GM19438 (cell line): Measurements from ENCODE around the gene AP3M1.
"Not testable (repeated sequence)": the region's sequence is repeated elsewhere in the genome, so short reads cannot be mapped to it uniquely, and the experiment has no call there.

Source experiments
- ATAC-seq: cut with Tn5 transposase; IDR thresholded peaks from one replicate; pipeline ENCODE4 v1.9.1; 2021; ENCODE audit warnings: low read depth; ENCODE audit not compliant: unreplicated experiment

AP3M1 gene

GRCh38 chr10:74164716-74165529 is 14.3 kb upstream of the AP3M1 start:
- ATAC-seq = no peak

GRCh38 chr10:74163319-74164068 is 12.9 kb upstream of the AP3M1 start:
- no peak for ATAC-seq

- ATAC-seq = no peak
Measured at GRCh38 chr10:74160013-74160412, 9.4 kb upstream of the AP3M1 start.

- no peak for ATAC-seq
Measured at GRCh38 chr10:74156919-74157289, 6.3 kb upstream of the AP3M1 start.

- ATAC-seq = no peak
Measured at GRCh38 chr10:74153676-74154075, 3.0 kb upstream of the AP3M1 start.

GRCh38 chr10:74153123-74153522 is 2.5 kb upstream of the AP3M1 start:
- ATAC-seq = no peak

- ATAC-seq = no peak
Measured at GRCh38 chr10:74151879-74152722, 1.5 kb upstream of the AP3M1 start.

- peak; percentile 80 for ATAC-seq
Measured at GRCh38 chr10:74150990-74151878, 606 bp upstream of the AP3M1 start, which contains the start of gene ADK. TSS of gene ADK (plus strand) at chr10:74151221. CDS start at chr10:74151279, 58 bp downstream.

- ATAC-seq = not testable (repeated sequence)
Measured at GRCh38 chr10:74146980-74147379, 3.6 kb downstream of the AP3M1 start.

GRCh38 chr10:74145133-74145532 is 5.5 kb downstream of the AP3M1 start:
- no peak for ATAC-seq

- ATAC-seq = no peak
Measured at GRCh38 chr10:74140553-74140952, 10.1 kb downstream of the AP3M1 start.

GRCh38 chr10:74139981-74140380 is 10.6 kb downstream of the AP3M1 start:
- no peak for ATAC-seq

GRCh38 chr10:74138596-74138995 is 12.0 kb downstream of the AP3M1 start:
- ATAC-seq = not testable (repeated sequence)

GRCh38 chr10:74137992-74138391 is 12.6 kb downstream of the AP3M1 start:
- no peak for ATAC-seq

GRCh38 chr10:74135452-74135851 is 15.2 kb downstream of the AP3M1 start:
- ATAC-seq = no peak

GRCh38 chr10:74133923-74134820 is 16.5 kb downstream of the AP3M1 start:
- no peak for ATAC-seq

GRCh38 chr10:74123081-74123480 is 27.5 kb downstream of the AP3M1 start:
- no peak for ATAC-seq

- ATAC-seq = no peak
Measured at GRCh38 chr10:74122060-74122459, 28.6 kb downstream of the AP3M1 start.

- ATAC-seq = no peak
Measured at GRCh38 chr10:74121368-74121767, 29.3 kb downstream of the AP3M1 start.
